GM19438 (cell line): ENCODE data around the gene ATP6V1F.

Experiments
- ATAC-seq: cut with Tn5 transposase; IDR thresholded peaks from one replicate; pipeline ENCODE4 v1.9.1; 2021; ENCODE audit warnings: low read depth; ENCODE audit not compliant: unreplicated experiment

ATP6V1F gene

GRCh38 chr7:128847721-128848211 lies 14.9 kb upstream of the ATP6V1F start:
- no peak for ATAC-seq

GRCh38 chr7:128848289-128849155 lies 14.1 kb upstream of the ATP6V1F start:
- ATAC-seq, result no peak

DNA sequence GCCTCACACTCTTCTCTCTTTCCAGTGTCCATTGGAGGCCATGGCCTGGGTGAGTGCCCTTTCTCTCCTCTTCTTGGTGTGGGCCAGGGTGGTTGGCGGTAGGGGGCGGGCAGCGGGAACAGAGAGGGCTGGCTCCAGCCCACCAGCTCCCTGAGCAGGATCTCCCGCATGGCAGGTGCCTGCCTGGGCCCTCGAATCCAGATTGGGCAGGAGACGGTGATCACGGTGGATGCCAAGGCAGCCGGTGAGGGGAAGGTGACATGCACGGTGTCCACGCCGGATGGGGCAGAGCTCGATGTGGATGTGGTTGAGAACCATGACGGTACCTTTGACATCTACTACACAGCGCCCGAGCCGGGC lies 13.5 kb upstream of the ATP6V1F start:
- ATAC-seq, result no peak

DNA sequence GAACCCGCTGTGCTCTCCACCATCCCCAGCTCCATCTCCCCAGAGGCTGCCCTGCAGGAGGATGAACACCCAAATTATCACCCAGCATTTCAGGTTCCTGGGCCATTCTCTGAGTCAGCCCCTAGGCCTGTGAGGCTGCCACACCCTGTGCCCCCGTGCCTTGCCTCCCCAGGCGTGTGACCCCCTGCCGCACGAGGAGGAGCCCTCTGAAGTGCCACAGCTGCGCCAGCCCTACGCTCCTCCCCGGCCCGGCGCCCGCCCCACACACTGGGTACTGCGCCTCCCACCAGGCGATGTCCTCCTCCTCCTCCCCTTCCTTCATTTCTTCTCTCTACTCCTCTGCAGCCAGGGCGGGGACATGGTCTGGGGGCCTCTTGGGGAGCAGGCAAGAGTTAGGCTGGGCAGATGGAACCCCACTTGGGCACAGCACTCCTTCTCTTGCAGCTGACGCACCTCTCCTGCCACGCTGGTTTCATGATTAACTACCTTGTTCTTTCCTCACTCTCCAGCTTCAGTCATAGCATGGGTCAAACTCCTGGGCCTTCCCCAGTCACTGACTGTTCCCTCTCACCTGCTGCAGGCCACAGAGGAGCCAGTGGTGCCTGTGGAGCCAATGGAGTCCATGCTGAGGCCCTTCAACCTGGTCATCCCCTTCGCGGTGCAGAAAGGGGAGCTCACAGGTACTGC lies 12.7 kb upstream of the ATP6V1F start:
- ATAC-seq, result no peak

GRCh38 chr7:128852537-128853254 lies 10.0 kb upstream of the ATP6V1F start:
- ATAC-seq, result no peak

DNA sequence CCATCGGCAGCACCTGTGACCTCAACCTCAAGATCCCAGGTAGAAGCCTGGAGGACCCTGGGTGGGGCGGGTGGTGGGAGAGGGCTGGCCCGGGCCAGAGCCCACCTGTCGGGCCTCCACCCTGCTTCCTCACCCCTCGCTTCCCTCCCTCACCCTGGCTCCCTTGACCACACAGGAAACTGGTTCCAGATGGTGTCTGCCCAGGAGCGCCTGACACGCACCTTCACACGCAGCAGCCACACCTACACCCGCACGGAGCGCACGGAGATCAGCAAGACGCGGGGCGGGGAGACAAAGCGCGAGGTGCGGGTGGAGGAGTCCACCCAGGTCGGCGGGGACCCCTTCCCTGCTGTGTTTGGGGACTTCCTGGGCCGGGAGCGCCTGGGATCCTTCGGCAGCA lies 8.9 kb upstream of the ATP6V1F start:
- ATAC-seq, result no peak

DNA sequence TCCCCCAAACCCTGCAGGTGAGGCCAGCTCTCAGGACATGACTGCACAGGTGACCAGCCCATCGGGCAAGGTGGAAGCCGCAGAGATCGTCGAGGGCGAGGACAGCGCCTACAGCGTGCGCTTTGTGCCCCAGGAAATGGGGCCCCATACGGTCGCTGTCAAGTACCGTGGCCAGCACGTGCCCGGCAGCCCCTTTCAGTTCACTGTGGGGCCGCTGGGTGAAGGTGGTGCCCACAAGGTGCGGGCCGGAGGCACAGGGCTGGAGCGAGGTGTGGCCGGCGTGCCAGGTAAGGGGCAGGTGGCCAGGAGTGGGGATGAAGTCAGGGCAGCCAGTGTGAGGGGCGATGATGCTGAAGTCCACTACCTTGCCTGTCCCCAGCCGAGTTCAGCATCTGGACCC lies 8.3 kb upstream of the ATP6V1F start:
- no peak for ATAC-seq

DNA sequence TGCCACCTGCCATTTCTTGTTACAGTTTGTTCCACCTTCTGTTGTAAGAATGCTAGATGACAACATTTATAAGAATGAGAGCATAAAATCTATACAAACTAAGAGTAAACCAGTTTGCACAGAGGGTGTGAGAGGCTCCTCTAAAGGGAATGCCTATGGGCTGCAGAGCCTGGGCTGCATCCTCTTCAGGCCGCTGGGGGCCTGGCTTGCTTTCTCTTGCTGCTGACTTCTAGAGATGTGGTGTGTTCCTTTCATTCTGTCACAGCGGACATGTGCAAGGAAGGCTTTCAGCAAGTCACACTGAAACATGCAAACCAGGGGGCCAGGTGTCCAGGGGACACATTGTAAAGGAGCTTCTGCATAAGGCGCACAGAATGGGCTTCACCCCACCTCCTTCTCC lies 7.1 kb upstream of the ATP6V1F start:
- no peak for ATAC-seq

GRCh38 chr7:128856001-128856718 lies 6.5 kb upstream of the ATP6V1F start:
- ATAC-seq, result no peak

DNA sequence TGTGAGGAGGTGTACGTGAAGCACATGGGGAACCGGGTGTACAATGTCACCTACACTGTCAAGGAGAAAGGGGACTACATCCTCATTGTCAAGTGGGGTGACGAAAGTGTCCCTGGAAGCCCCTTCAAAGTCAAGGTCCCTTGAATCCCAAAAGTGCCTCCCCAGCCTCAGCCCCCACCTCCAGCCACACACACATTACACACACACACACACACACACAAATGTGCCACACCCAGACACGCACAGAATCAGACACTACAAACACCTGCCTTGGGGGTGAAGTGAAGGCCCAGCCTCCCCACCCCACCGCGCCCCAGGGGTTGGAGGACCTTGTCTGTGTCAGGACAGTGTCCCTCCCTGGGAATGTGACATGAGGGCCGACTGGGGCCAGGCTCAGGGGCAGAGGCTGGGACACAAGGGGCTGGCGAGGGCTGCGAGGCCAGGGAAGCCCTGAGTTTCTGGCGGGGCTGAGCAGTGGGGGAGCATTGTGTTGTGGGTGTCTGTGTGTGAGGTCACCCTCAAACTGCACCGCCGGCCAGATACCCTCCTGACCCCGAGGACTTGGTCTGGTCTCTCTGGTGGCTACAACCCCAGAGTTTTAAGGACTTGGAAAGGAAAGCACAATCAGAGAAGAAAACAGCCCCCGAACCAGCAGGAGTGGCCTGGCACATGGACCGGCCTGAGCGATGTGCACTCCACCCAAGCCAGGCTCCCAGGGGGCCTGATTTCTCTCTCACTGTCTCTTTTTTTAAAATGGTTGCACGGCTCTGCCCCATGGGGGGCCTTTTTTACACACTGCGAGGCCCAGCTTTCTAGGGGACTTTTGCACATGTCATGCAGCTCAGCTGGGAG lies 4.0 kb upstream of the ATP6V1F start:
- ATAC-seq, result no peak

DNA sequence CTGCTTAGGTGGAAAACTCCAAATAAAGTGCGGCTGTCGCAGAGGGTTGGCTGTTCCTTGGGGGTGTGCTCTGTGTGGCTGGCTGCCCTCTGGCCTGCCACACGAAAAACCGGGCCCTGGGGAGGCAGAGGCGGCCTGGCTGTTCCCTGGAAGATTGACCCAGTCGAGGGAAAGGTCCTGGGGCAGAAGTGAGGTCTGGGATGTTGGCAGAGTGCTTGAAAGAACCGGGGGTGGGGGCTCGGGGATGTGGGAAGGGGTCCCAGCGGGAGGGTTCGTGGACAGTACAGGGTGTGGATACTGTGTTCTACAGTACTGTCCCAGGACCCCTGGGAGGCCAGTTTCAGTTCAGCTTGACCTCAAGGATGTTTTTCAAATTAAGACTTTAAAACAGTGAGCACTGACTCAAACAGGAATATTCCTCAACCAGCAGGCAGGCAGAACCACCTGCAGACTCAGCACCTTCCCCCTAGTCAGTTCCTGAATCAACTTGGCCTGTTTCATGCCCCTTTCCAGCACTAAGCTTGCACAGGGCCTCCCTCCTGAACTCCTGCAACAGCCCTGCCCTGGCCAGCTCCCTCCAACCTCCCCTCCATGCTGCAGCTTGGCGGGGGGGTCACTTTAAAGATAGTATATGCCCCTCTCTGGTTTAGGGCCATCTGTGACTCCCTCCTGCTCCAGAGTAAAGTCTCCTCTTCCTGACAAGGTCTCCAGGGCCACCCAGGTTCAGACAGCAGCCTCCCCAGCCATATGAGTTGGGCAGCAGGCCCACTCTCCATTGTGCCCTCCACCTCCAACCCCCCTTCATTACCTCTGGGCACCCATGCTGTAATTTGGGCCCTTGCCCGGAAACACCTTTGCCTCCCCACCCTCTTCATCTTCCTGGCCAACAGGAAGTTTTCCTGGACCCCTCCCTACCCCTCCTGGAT lies 3.2 kb upstream of the ATP6V1F start:
- ATAC-seq, result no peak

DNA sequence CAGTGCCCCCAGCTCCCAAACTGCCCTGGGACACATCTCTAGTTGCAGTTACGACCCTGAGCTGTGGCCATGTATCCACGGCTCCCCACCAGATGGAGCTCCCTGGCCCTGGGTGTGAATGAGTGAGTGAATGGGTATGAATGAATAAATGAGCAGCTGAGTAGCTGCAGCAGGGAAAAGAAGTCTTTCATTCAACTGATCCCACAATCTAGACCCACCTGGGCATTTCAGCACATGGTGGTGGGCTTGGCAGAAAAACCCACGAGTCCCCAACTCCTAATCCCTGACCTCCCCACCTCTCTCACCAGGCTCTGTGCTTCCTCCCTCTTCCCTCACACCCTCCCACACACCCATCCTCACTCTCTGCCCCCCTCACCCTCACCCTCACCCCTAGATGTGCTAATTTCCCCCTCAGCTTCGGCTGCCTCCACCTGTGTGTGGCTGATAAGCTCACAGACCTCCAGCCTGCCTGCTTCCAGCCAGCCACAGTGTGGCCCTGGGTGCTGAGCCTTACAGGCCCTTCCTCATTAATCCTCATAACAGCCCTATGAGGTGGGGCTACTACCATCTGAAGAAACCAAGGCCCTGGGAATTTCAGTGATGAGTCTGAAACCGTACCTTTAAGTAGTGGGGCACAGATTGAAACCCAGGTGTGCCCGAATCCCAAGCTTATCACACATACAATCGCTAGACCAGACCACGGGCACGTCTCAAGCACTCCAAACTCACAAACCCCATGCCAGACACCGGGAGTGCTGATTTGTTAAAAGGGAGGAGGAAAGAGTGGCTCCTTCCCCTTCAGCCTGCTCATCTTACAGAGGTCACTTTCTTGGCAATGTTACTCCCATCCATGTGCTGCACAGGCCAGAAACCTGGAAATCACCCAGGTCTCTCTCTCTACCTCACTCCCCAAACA lies 2.2 kb upstream of the ATP6V1F start:
- ATAC-seq, result no peak

- no peak for ATAC-seq
These were observed 592 bp upstream of the ATP6V1F start for GRCh38 chr7:128861957-128862570.

DNA sequence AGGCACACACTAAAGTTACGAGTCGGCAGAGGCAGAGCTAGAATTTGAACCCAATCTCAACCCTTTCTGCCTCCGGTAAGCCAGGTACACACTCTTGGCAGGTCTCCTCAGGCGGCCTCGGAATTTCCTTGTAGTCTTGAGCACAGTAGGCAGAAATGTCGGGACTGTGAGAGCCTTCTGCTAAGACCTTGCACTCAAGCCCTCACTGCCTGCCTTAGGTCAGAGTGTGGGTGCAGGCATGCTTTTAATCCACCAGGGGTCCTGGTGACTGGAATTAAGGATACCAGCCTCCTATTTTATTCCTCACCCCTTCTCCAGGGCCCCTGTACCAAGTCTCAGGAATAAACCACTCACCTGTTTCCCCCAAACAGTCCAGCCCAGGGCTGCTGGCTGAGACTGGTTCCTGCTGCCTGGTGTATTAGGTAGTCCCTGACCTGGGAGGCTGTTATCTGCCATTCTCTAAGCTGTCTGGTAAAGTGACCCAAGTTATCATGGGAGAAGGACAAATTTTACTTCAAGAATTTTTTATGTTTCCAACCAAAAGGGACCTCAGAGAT lies 855 bp downstream of the ATP6V1F start:
- ATAC-seq, result peak; percentile 38

DNA sequence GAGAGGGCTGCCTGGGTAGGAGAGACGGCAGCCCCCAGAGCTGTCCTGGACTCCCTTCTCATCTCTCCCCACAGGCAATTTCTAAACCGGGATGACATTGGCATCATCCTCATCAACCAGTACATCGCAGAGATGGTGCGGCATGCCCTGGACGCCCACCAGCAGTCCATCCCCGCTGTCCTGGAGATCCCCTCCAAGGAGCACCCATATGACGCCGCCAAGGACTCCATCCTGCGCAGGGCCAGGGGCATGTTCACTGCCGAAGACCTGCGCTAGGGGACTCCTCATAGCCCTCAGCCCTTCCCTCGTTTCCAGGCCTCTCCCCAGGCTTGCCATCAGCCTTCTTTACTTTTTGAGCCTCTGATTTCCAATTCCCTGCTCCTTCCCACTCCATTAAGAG lies 2.6 kb downstream of the ATP6V1F start:
- no peak for ATAC-seq

GRCh38 chr7:128865996-128866877 lies 3.6 kb downstream of the ATP6V1F start:
- ATAC-seq, result no peak
